ENCODE results near the gene MAPK7.

The MAPK7 gene

DNA sequence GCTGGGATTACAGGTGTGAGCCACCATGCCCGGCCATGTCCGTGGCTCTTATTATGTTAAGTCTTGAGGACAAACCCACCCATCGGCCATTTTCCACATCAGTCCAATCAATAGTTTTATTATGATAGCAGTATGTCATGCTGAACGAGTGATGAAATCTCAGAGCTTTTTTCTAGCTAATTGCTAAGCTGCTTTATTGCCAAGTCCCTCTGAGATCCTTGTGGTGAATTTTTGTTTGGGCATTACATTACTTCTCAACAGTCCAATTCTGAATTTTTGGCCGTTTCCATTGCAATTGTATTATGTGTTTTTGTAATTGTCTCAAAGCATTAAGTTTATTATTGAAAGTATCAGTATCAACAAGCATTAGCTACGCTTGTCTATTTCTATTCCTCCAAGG is 43.6 kb downstream of the MAPK7 start:
- DNase-seq (no peak), ATAC-seq (replicated peaks) (no peak)
- Mint-ChIP-seq H3K9me3 (no peaks in the 10 kb centered on the region), H3K27me3 (peaks cover 11 to 12% of the 10 kb centered on the region in 2 donors), H3K4me1 (ENCODE audit: low read depth in 2 of 2) (peaks cover 0 to 3% of the 10 kb centered on the region in 2 donors), H3K36me3 (ENCODE audit: insufficient read depth) (no peaks in the 10 kb centered on the region), H3K27ac (no peak overlapping the region), H3K4me3 (no peak overlapping the region)

DNA sequence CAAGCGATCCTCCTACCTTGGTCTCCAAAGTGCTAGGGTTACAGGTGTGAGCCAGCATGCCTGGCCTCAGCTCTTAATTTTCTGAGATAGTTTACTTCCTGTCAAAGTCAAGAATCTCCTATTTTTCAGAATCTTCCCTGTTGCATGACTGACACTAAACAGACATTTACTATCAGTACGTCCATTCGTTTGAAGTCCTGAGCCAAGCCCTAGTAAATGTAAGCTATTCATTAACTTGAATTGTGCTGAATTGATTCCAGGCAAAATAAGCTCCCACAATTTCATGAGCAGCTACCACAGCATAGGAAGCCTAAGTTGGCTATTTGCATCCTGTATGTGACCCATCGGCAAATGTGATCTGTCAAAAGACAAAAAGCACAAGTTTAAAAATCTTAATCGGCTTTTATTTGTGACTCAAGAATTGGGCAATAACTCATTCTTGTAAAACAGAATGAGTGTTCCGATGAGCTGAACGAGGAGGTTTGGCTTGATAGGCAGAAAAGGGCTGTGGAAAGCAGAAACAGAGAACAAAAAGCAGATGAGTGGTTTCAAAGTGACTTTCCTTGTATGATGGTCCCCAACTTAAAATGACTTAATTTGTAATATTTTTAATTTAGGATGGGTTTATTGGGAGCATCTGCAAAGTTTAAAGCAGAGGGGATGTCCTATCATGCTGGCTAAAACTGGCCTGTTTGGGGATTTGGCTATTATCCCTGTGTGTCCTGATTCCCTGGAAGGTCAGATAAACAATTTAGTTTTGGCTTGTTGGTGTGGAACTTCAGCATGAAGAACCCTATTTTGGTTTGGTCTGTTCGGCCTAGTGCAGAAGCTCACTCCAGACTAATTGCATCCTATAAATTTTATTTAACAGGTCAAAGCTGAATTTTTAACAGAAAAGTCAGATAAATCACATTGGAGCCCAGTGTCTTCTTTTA is 46.9 kb downstream of the MAPK7 start:
- no peaks in the 10 kb centered on the region for H3K36me3 Mint-ChIP-seq (ENCODE audit: insufficient read depth)
- ATAC-seq (replicated peaks) = no peak
- peaks cover 0 to 3% of the 10 kb centered on the region in 2 donors for H3K4me1 Mint-ChIP-seq (ENCODE audit: low read depth in 2 of 2)
- no peak for DNase-seq
- no peak overlapping the region for H3K4me3 Mint-ChIP-seq
- H3K27ac Mint-ChIP-seq = no peak overlapping the region
- H3K9me3 Mint-ChIP-seq = no peaks in the 10 kb centered on the region
- H3K27me3 Mint-ChIP-seq = peaks cover 12 to 19% of the 10 kb centered on the region in 2 donors

DNA sequence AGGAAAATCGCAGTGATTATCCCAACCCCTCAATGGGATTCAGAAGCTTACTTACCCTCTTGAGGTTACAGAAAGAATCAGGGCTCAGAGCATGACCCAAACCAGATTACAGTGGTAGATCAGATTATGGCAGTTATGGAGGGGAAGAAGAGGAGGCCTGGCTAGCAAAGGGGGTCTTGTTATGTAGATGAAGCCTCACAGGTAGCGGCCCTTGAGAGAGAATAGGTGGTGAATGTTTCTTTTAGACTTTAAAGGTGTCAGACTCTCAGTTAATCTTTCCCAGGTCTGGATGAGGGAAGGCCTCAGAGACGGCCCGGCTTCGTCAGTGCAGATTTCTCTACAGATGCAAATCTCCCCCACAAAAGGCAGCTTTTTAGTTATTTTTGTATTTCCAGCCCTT is 48.3 kb downstream of the MAPK7 start:
- Mint-ChIP-seq H3K4me3 (no peak overlapping the region), H3K27me3 (peaks cover 6 to 19% of the 10 kb centered on the region in 2 donors), H3K36me3 (ENCODE audit: insufficient read depth) (no peaks in the 10 kb centered on the region), H3K9me3 (no peaks in the 10 kb centered on the region), H3K27ac (no peak overlapping the region), H3K4me1 (ENCODE audit: low read depth in 2 of 2) (no peaks in the 10 kb centered on the region)
- ATAC-seq (replicated peaks) (no peak), DNase-seq (no peak)

DNA sequence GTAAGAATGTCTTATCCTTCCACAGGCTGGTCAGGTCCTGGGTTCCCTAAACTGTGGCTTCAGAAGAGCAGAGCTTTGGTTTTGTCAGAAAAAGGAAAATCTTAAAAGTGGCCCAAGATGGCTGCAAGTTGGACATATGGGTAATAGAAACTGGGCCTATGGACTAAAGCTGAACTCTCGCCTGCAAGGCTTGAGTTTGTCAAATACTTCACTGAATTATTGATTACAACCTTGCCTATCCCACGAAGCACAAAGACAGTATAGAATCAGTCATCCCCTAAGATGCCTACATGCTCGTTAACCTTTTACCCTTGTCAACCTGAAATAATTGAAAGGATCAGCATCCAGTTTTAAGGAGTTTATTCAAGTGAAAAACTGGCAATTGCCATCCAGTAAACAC is 53.4 kb downstream of the MAPK7 start:
- Mint-ChIP-seq H3K4me3 (no peak overlapping the region), H3K36me3 (ENCODE audit: insufficient read depth) (no peaks in the 10 kb centered on the region), H3K4me1 (ENCODE audit: low read depth in 2 of 2) (no peaks in the 10 kb centered on the region), H3K27ac (no peak overlapping the region), H3K27me3 (peaks cover 0 to 9% of the 10 kb centered on the region in 2 donors), H3K9me3 (no peaks in the 10 kb centered on the region)
- ATAC-seq (replicated peaks) = no peak
- DNase-seq = no peak
